Smooth muscle cell (in vitro differentiated cells): ENCODE results near the gene CAV2. TPM values are rescaled to one million over a fixed set of nuclear protein-coding genes. Genes with fewer than 3 reads are reported as not detected.

Source experiments
- DNase-seq: peaks from one replicate; lab custom pipeline; 2025; ENCODE audit not compliant: unreplicated experiment; lab: John Stamatoyannopoulos, UW
- H2AFZ ChIP-seq: fragments of 200-600 bp; sonication (generic); 2 replicates; pipeline ENCODE4 v1.6.0; 2016; ENCODE audit warnings: antibody characterized with exemption, low read depth, mild to moderate bottlenecking
- H3F3A ChIP-seq: fragments of 200-600 bp; sonication (generic); 2 replicates; pipeline ENCODE4 v1.6.0; 2017; ENCODE audit warnings: antibody characterized with exemption, low read depth
- H3K27ac ChIP-seq: fragments of 200-600 bp; sonication (generic); 2 replicates; pipeline ENCODE4 v1.5.1; 2016; ENCODE audit warnings: low read depth, mild to moderate bottlenecking
- H3K27me3 ChIP-seq: fragments of 200-600 bp; sonication (generic); 2 replicates; pipeline ENCODE4 v1.6.1; 2016; ENCODE audit warnings: low read depth, mild to moderate bottlenecking
- H3K36me3 ChIP-seq: fragments of 200-600 bp; sonication (generic); 2 replicates; pipeline ENCODE4 v1.5.1; 2016; ENCODE audit warnings: low read depth
- H3K4me1 ChIP-seq: fragments of 200-600 bp; sonication (generic); 2 replicates; pipeline ENCODE4 v1.5.1; 2016; ENCODE audit warnings: low read depth
- H3K4me2 ChIP-seq: fragments of 200-600 bp; sonication (generic); 2 replicates; pipeline ENCODE4 v1.6.0; 2016; ENCODE audit warnings: mild to moderate bottlenecking
- H3K4me3 ChIP-seq: fragments of 200-600 bp; sonication (generic); 2 replicates; pipeline ENCODE4 v1.5.1; 2016; ENCODE audit warnings: mild to moderate bottlenecking
- H3K79me2 ChIP-seq: fragments of 200-600 bp; sonication (generic); 2 replicates; pipeline ENCODE4 v1.6.0; 2016; ENCODE audit warnings: low read depth, mild to moderate bottlenecking
- H3K9ac ChIP-seq: fragments of 200-600 bp; sonication (generic); 2 replicates; pipeline ENCODE4 v1.6.0; 2016; ENCODE audit warnings: low read depth
- H3K9me3 ChIP-seq: fragments of 200-600 bp; sonication (generic); replicated peaks from 2 replicates; pipeline ENCODE4 v1.5.1; 2016; ENCODE audit warnings: low read depth
- H4K20me1 ChIP-seq: fragments of 200-600 bp; sonication (generic); 2 replicates; pipeline ENCODE4 v1.6.0; 2016; ENCODE audit warnings: low read depth
- CTCF ChIP-seq: fragments of 200-600 bp; sonication (generic); IDR thresholded peaks from 2 replicates; pipeline ENCODE4 v1.5.1; 2017; ENCODE audit warnings: borderline replicate concordance, mild to moderate bottlenecking, antibody characterized with exemption; ENCODE audit not compliant: insufficient read depth, poor library complexity, severe bottlenecking
- WGBS: methylation state at CpG from one replicate; pipeline ENCODE4 v1.1.7; 2016; ENCODE audit warnings: low lambda C conversion rate; 5-methylcytosine and 5-hydroxymethylcytosine counted together
- polyA plus RNA-seq: library from polyadenylated mRNA; unstranded; fragments of >200 nt; fragmentation: Nextera tagmentation; extraction: Ambion mirVana; gene quantifications from 2 replicates; pipeline ENCODE4 v1.2.1, GENCODE V29; 2016
- total RNA-seq: library from RNA; depleted of rRNA; stranded (reverse); fragments of >200 nt; gene quantifications from 2 replicates; pipeline ENCODE4 v1.2.3, GENCODE V29; 2014

CAV2 gene
- total and polyA plus RNA-seq, 2 experiments from 2014 or later = 38.8 to 68.0 TPM

GRCh38 chr7:116530107-116530820 lies 30.7 kb downstream of the CAV2 start:
- no peaks in the 10 kb centered on the region for H3K4me1 ChIP-seq
- no peak overlapping the region for H3K4me3 ChIP-seq
- peaks cover 22% of the 10 kb centered on the region for H3K79me2 ChIP-seq
- H3K4me2 ChIP-seq = no peak overlapping the region
- no peak for TF ChIP-seq CTCF
- no peak overlapping the region for H3K9ac ChIP-seq
- H3K27ac ChIP-seq = no peak overlapping the region
- no peaks in the 10 kb centered on the region for H4K20me1 ChIP-seq
- no peaks in the 10 kb centered on the region for H3K27me3 ChIP-seq
- H3F3A ChIP-seq = peaks cover 3% of the 10 kb centered on the region
- no peak overlapping the region for H2AFZ ChIP-seq
- H3K36me3 ChIP-seq = no peaks in the 10 kb centered on the region
- H3K9me3 ChIP-seq = no peaks in the 10 kb centered on the region
- 85% methylated on average over 3 of the region's 3 CpGs for WGBS
- DNase-seq = no peak

- 91% methylated on average over 3 of the region's 3 CpGs for WGBS
- Histone ChIP-seq H4K20me1 (no peaks in the 10 kb centered on the region), H3K27me3 (no peaks in the 10 kb centered on the region), H3K4me1 (no peaks in the 10 kb centered on the region), H3K4me2 (no peak overlapping the region), H3F3A (peaks cover 3% of the 10 kb centered on the region), H3K4me3 (no peak overlapping the region), H3K9me3 (no peaks in the 10 kb centered on the region), H3K36me3 (no peaks in the 10 kb centered on the region), H2AFZ (no peak overlapping the region), H3K9ac (no peak overlapping the region), H3K79me2 (peaks cover 22% of the 10 kb centered on the region), H3K27ac (no peak overlapping the region)
- no peak for DNase-seq
- TF ChIP-seq CTCF = no peak
Observed at GRCh38 chr7:116532102-116532688, 32.7 kb downstream of the CAV2 start.

GRCh38 chr7:116534790-116535189 lies 35.3 kb downstream of the CAV2 start:
- TF ChIP-seq CTCF = no peak
- peaks cover 3% of the 10 kb centered on the region for H3F3A ChIP-seq
- H3K27ac ChIP-seq = no peak overlapping the region
- DNase-seq = no peak
- H3K9me3 ChIP-seq = no peaks in the 10 kb centered on the region
- H3K79me2 ChIP-seq = peaks cover 12% of the 10 kb centered on the region
- no peak overlapping the region for H3K4me3 ChIP-seq
- H3K36me3 ChIP-seq = no peaks in the 10 kb centered on the region
- H3K27me3 ChIP-seq = no peaks in the 10 kb centered on the region
- H2AFZ ChIP-seq = no peak overlapping the region
- 98% methylated on average over 2 of the region's 2 CpGs for WGBS
- H3K4me2 ChIP-seq = no peak overlapping the region
- H4K20me1 ChIP-seq = no peaks in the 10 kb centered on the region
- H3K4me1 ChIP-seq = no peaks in the 10 kb centered on the region
- H3K9ac ChIP-seq = no peak overlapping the region
